ENCODE results near the gene CFAP20DC. TPM values are rescaled to one million over a fixed set of nuclear protein-coding genes. Genes with fewer than 3 reads are reported as not detected.

Gene CFAP20DC
- total and polyA plus RNA-seq, 12 donors: 0.35 to 6.0 (median 2.0) TPM

DNA sequence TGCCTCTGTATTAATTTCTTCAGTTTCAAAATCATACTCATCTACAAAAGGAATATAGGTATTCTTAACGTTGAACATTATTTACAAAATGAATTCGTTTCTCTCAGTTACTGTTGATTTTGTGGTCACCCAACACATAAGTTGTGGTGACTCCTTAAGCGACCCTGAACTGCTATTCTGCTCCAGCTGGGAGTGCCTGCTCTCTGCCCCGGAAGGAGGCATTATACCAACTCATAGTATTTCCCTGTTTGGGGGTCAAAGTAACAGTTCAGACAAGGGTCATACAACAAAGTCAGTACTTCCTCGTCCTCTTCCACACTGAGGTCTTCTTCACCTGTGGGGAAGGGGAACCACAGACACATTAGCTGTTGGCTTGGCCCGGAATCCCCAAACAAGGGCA is 307.6 kb downstream of the CFAP20DC start:
- 84 to 91% (median 87%) methylated on average over 6 of the region's 6 CpGs for WGBS, 4 donors
- Histone ChIP-seq H3K4me1 (replicated peaks in 1 of 2) (no peaks in the 10 kb centered on the region), H3K4me3 (no peak overlapping the region), H3K36me3 (replicated peaks in 1 of 2) (no peaks in the 10 kb centered on the region), H3K27ac (no peak overlapping the region), H3K9me3 (replicated peaks in 1 of 3) (no peaks in the 10 kb centered on the region), H3K27me3 (no peaks in the 10 kb centered on the region)
- DNase-seq: no peak
- TF ChIP-seq CTCF (IDR thresholded peaks at IDR 0.05): no peak
- TF ChIP-seq POLR2A (IDR thresholded peaks at IDR 0.05): no peak
- intact Hi-C loops (cut with DNase I): no loop called here

GRCh38 chr3:58737644-58738043 is 312.2 kb downstream of the CFAP20DC start:
- Histone ChIP-seq H3K4me1 (replicated peaks in 1 of 2) (no peaks in the 10 kb centered on the region), H3K27me3 (no peaks in the 10 kb centered on the region), H3K36me3 (replicated peaks in 1 of 2) (no peaks in the 10 kb centered on the region), H3K27ac (no peak overlapping the region), H3K9me3 (replicated peaks in 1 of 3) (no peaks in the 10 kb centered on the region), H3K4me3 (no peak overlapping the region)
- TF ChIP-seq POLR2A (IDR thresholded peaks at IDR 0.05): no peak
- TF ChIP-seq CTCF (IDR thresholded peaks at IDR 0.05): no peak
- intact Hi-C loops (cut with DNase I): no loop called here
- DNase-seq: peak in 1 of 7 donors; percentile 54
- WGBS, 4 donors: 72 to 82% (median 75%) methylated on average over 3 of the region's 3 CpGs

- Histone ChIP-seq H3K4me3 (no peak overlapping the region), H3K4me1 (replicated peaks in 1 of 2) (no peaks in the 10 kb centered on the region), H3K27me3 (no peaks in the 10 kb centered on the region), H3K36me3 (replicated peaks in 1 of 2) (no peaks in the 10 kb centered on the region), H3K27ac (no peak overlapping the region), H3K9me3 (replicated peaks in 1 of 3) (no peaks in the 10 kb centered on the region)
- TF ChIP-seq CTCF (IDR thresholded peaks at IDR 0.05) (no peak), POLR2A (IDR thresholded peaks at IDR 0.05) (no peak)
- WGBS, 4 donors: 75 to 86% (median 81%) methylated on average over 5 of the region's 5 CpGs
- intact Hi-C loops (cut with DNase I): no loop called here
- DNase-seq: no peak
Observed at GRCh38 chr3:58731673-58732072, 318.2 kb downstream of the CFAP20DC start.

DNA sequence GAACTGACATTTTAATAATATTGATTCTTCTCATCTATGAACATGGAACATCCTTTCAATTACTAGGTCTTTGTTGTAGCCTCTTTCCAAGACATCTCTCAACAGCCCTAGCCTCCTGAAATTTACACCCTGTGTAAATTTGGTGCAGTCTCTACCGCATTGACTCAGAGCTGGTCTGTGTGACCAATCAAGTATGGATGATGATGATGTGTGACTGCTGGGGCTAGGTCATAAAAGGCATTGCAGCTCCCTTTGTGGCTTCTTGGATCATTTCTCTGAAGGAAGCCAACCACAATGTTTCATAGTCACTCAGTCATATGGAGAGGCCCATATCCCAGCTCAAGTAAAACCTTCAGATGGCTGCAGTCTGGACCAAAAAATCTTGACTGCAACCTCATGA is 321.1 kb downstream of the CFAP20DC start:
- no peaks in the 10 kb centered on the region for H3K4me1 ChIP-seq (replicated peaks in 1 of 2)
- no peaks in the 10 kb centered on the region for H3K27me3 ChIP-seq
- H3K4me3 ChIP-seq: no peak overlapping the region
- no peak for TF ChIP-seq CTCF (IDR thresholded peaks at IDR 0.05)
- H3K9me3 ChIP-seq (replicated peaks in 1 of 3): no peaks in the 10 kb centered on the region
- H3K27ac ChIP-seq: no peak overlapping the region
- WGBS, 4 donors: 50 to 100% (median 90%) methylated on average over 1 of the region's 1 CpG
- no peaks in the 10 kb centered on the region for H3K36me3 ChIP-seq (replicated peaks in 1 of 2)
- DNase-seq: no peak
- intact Hi-C loops (cut with DNase I): no loop called here
